C4-2B (cell line): ENCODE measurements around the gene CPA5.

Experiments used
- ZFX ChIP-seq: fragments of 450-650 bp; IDR thresholded peaks from 2 replicates; pipeline ENCODE4 v1.6.1; 2017
- TF ChIP-seq, protein P1 (sequence below): fragments of 450-650 bp; conservative IDR thresholded peaks from 2 replicates; pipeline ENCODE4 v1.5.1; 2017; ENCODE audit warnings: mild to moderate bottlenecking

- TF ChIP-seq, protein P1, sequence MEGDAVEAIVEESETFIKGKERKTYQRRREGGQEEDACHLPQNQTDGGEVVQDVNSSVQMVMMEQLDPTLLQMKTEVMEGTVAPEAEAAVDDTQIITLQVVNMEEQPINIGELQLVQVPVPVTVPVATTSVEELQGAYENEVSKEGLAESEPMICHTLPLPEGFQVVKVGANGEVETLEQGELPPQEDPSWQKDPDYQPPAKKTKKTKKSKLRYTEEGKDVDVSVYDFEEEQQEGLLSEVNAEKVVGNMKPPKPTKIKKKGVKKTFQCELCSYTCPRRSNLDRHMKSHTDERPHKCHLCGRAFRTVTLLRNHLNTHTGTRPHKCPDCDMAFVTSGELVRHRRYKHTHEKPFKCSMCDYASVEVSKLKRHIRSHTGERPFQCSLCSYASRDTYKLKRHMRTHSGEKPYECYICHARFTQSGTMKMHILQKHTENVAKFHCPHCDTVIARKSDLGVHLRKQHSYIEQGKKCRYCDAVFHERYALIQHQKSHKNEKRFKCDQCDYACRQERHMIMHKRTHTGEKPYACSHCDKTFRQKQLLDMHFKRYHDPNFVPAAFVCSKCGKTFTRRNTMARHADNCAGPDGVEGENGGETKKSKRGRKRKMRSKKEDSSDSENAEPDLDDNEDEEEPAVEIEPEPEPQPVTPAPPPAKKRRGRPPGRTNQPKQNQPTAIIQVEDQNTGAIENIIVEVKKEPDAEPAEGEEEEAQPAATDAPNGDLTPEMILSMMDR: no peak
- TF ChIP-seq ZFX: no peak
These were observed 42.0 kb upstream of the CPA5 start for GRCh38 chr7:130302649-130303048.
